ENCODE data around the gene KLHL5. TPM values are rescaled to one million over a fixed set of nuclear protein-coding genes. Genes with fewer than 3 reads are reported as not detected.

KLHL5 gene
- total RNA-seq, 1 donor from 2014 or later, result 28.8 TPM

- H3K27me3 ChIP-seq (ENCODE audit: low read depth), result no peaks in the 10 kb centered on the region
- H3K36me3 ChIP-seq, result peaks cover 5% of the 10 kb centered on the region
- no peaks in the 10 kb centered on the region for H3K9me3 ChIP-seq
- no peak for TF ChIP-seq CTCF (IDR thresholded peaks at IDR 0.05)
- ATAC-seq (no peak), DNase-seq (no peak)
- H3K4me3 ChIP-seq, result no peak overlapping the region
- intact Hi-C loops (cut with DNase I), result no loop called here
- no peak overlapping the region for H3K27ac ChIP-seq
- H3K4me1 ChIP-seq, result no peaks in the 10 kb centered on the region
Observed at GRCh38 chr4:39120418-39120817, 58.4 kb downstream of the KLHL5 start.

GRCh38 chr4:39124885-39125599 lies 63.0 kb downstream of the KLHL5 start:
- Histone ChIP-seq H3K27me3 (ENCODE audit: low read depth) (no peaks in the 10 kb centered on the region), H3K4me3 (no peak overlapping the region), H3K36me3 (no peaks in the 10 kb centered on the region), H3K27ac (no peak overlapping the region), H3K9me3 (no peaks in the 10 kb centered on the region), H3K4me1 (no peaks in the 10 kb centered on the region)
- intact Hi-C loops (cut with DNase I), result no loop called here
- ATAC-seq (no peak), DNase-seq (no peak)
- TF ChIP-seq CTCF (IDR thresholded peaks at IDR 0.05), result no peak

GRCh38 chr4:39125600-39125985 lies 63.6 kb downstream of the KLHL5 start:
- Histone ChIP-seq H3K27ac (no peak overlapping the region), H3K9me3 (no peaks in the 10 kb centered on the region), H3K27me3 (ENCODE audit: low read depth) (no peaks in the 10 kb centered on the region), H3K4me1 (no peaks in the 10 kb centered on the region), H3K36me3 (no peaks in the 10 kb centered on the region), H3K4me3 (no peak overlapping the region)
- DNase-seq (no peak), ATAC-seq (no peak)
- intact Hi-C loops (cut with DNase I), result no loop called here
- TF ChIP-seq CTCF (IDR thresholded peaks at IDR 0.05), result no peak

GRCh38 chr4:39126256-39127095 lies 64.4 kb downstream of the KLHL5 start:
- Histone ChIP-seq H3K4me3 (no peak overlapping the region), H3K36me3 (no peaks in the 10 kb centered on the region), H3K4me1 (no peaks in the 10 kb centered on the region), H3K27ac (no peak overlapping the region), H3K27me3 (ENCODE audit: low read depth) (no peaks in the 10 kb centered on the region), H3K9me3 (no peaks in the 10 kb centered on the region)
- ATAC-seq (no peak), DNase-seq (no peak)
- intact Hi-C loops (cut with DNase I), result no loop called here
- TF ChIP-seq CTCF (IDR thresholded peaks at IDR 0.05), result no peak

GRCh38 chr4:39133623-39134022 lies 71.6 kb downstream of the KLHL5 start:
- Histone ChIP-seq H3K36me3 (no peaks in the 10 kb centered on the region), H3K27me3 (ENCODE audit: low read depth) (no peaks in the 10 kb centered on the region), H3K9me3 (no peaks in the 10 kb centered on the region), H3K4me1 (peaks cover 8% of the 10 kb centered on the region), H3K27ac (no peak overlapping the region), H3K4me3 (no peak overlapping the region)
- DNase-seq (no peak), ATAC-seq (no peak)
- intact Hi-C loops (cut with DNase I), result no loop called here
- no peak for TF ChIP-seq CTCF (IDR thresholded peaks at IDR 0.05)
